Hippocampal formation (tissue), 2 donors: Measurements from ENCODE around the gene GATA2.

ENCODE experiments used
- DNase-seq, 2 donors: peaks; one replicate each; lab custom pipeline; 2025; lab: John Stamatoyannopoulos, UW

The GATA2 gene

DNA sequence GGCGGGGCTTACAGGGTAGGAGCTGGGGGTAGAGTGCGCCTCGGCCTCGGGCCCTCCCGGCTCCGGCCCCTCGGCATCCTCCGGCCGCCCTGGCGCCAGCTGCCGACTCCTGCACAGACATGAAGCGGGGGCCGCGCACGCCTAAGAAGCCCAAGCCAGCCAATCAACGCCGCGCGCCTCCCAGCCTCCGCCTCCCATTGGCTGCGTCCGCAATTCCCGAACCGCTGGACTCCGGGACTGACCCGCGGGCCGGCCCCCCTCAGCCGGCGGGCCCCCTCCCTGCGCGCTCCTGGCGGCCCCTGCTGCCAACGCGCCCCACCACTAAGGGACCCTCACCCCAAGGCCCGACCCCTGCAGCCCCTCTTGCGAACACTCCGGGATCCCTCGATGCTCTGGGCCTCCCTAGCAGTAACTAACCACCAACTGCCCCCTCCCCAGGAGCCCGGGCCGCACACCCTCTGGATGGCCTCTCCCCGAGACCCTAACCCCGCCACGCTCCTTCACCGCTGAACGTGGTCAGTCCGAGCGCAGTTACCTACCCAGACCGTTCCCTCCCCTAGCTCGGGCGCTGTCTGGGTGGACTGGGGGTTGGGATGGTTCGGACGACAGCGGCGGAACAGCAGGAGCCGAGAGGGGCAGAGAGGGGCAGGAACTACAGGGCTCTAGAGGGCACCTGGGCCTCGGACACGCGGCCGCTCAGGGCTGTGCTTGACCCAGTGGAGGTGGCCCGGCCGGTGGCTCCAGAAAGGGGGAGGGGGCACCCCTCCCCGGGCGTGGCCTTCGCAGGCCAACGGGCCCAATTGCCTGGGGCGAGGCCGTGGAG is 5.0 kb downstream of the GATA2 start:
- DNase-seq, result peak in 1 of 2 donors; percentile 28

DNA sequence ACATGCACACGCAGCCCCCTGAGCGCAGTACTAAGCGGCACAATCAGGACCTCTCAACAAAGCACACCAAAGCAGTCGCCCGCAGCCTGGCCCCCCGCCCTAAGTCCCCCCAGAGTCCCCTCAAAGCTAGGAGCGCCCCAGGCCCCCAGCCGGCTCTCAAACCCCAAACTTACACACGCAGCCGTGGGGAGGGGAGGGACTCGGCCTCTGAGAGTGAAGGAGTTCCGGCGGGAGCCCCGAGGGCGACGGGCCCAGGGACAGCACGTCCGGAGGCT is 5.5 kb downstream of the GATA2 start:
- DNase-seq, result no peak

DNA sequence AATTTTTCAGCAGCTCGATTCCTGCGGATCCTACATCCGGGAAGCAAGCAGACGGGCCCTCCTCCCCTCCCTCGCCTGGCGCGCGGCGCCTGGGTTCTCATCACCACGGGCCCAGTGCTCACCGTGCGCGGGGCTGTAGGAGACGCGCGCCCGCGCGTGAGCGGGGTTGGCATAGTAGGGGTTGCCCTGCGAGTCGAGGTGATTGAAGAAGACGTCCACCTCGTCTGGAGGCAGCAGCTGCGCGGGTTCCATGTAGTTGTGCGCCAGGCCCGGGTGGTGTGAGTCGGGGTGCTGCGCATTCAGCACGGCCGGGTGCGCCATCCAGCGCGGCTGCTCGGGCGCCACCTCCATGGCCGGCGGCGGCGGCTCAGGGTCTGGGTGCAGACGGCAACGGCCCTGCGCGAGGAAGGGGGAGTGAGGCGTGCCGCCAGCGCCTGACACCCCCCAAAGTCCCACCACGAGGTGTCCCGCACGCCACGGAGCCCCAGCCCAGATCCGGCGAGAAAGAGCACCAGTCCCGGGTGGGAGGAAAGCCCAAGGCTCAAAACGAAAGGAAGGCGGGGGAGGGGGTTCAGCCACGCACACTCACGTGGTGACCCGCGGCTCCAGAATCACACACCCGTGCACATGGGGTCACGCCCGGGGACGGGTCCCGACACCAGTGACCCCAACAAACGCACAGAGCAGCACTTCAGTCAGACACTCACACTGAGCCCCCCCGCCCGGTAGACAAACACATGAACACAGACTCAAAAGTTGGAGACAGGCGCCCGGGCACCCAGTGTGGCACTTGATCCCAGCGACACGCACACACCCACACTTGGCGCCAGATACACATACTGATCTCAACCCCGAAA is 6.1 kb downstream of the GATA2 start:
- DNase-seq, result no peak

DNA sequence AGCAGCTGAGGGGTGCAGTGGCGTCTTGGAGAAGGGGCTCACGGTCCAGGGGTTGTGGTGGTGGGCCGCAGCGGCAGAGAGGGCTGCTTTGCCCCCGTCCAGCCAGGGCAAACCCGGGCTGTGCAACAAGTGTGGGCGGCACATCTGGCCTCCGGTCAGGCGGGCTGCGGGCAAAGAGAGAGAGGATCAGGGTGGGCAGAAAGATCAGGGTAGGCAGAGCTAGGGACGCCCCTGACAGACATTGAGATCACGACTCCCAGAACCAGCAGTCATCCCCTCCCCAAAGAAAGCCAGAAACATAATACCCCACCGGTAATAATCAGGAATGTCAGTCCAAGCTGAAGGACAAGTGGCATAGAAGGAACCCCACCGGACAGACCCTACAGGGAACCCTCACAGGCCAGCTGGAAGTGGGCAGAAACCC is 6.8 kb downstream of the GATA2 start:
- DNase-seq, result no peak

DNA sequence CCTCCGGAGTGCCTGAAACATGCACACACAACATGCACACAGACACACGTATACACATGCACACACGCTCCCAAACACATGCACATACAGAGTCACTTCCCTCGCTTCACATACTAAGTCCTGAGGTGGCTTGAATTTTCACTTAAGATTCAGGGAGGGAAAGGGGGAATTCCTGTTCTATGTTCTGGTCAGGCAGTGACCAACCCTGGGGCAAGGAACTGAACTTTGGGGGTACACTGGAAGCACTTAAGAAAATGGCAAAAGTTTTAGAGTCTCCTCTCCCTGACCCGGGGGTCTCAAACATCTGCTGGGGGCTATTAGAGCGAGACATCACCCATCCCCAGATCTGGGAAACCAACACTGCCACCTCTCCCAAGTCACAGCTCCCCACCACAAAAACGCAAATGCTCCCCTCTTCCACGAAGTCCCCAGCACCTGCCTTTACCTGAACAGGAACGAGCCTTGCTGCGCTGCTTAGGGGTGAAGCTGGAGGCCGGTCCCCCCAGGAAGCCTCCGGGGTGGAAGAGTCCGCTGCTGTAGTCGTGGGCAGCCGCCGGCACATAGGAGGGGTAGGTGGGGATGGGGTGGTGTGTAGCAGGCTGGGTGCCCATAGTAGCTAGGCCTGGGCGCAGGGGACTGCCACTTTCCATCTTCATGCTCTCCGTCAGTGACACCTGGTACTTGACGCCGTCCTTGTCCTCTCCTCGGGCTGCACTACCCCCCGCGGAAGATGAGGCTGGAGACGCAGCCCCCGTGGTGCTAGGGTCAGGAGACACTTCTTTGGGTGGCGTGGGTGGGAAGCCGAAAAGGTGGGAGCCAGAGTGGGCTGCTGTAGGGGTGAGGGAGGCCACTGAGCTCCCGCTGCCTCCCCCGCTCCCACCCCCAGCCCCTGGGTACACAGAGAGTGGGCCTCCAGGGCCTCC is 7.5 kb downstream of the GATA2 start:
- DNase-seq, result no peak

DNA sequence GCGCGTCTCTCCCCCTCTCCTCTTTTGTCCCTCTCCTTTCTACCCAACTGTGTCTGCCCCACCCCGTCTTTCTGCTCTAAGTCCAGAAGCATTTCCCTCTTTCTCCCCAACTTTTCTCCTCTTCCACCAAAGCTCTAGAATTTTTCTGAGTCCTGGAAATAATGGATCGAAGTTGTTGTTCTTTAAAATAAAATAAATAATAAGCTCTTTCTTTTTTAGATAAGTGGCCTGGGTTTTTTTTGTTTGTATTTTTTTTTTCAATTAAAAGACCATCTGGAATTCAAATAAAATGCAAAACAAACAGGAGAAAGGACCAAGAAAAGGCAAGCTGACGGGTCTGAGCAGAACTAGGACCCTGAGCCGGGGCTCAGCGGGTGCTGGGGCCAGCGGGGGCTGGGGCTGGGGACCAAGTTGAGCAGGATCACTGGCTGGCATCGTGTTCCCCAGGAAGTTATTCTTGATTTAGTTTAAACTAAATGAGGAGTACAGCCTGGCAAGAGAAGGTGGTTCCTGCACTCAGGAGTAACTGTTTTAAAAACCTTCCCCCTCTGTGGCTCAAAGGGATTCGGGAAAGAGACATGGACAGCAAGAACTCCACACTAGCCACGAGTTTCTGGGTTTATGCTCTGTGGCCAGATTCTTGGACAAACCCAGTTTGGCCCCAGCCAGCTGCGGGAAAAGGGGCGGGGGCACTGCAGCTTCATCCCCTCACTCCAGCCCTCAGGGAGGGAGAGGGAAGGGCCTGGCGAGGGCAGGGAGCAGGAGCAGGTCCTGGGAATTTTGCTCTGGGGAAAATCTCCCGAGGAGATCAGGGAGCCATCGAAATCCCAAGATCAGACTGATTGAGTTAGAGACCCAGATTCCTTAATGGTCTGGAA is 8.4 kb downstream of the GATA2 start:
- no peak for DNase-seq

DNA sequence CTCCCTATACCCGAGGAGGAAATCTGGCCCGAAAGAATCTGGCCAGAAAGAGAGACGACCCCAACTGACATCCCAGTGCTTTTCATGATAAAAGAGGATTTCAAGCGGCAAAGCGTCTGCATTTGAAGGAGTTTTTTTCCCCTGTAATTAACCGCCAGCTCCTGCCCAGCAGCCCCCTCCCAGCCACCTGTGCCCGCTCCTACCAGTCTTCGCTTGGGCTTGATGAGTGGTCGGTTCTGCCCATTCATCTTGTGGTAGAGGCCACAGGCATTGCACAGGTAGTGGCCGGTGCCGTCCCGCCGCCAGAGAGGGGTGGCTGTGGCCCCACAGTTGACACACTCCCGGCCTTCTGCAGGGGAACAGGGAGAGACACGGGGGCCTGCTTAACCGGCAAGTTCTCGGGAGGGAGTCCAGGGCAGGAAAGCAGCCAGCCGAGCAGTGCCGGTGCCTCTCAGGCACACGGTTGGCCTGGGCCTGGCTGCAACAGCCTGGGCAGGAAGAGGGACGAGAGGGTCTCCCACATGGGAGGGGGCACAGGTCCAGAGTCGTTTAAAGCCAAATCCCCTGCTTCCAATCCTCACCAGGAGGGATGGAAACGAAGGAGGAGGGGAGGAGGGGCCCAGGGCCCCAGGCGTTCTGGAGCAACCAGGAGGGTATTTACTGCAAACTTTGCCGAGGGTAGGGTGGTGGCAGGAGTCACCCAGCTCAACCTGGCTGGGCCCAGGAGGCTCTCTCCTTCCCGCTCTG is 9.2 kb downstream of the GATA2 start:
- no peak for DNase-seq

DNA sequence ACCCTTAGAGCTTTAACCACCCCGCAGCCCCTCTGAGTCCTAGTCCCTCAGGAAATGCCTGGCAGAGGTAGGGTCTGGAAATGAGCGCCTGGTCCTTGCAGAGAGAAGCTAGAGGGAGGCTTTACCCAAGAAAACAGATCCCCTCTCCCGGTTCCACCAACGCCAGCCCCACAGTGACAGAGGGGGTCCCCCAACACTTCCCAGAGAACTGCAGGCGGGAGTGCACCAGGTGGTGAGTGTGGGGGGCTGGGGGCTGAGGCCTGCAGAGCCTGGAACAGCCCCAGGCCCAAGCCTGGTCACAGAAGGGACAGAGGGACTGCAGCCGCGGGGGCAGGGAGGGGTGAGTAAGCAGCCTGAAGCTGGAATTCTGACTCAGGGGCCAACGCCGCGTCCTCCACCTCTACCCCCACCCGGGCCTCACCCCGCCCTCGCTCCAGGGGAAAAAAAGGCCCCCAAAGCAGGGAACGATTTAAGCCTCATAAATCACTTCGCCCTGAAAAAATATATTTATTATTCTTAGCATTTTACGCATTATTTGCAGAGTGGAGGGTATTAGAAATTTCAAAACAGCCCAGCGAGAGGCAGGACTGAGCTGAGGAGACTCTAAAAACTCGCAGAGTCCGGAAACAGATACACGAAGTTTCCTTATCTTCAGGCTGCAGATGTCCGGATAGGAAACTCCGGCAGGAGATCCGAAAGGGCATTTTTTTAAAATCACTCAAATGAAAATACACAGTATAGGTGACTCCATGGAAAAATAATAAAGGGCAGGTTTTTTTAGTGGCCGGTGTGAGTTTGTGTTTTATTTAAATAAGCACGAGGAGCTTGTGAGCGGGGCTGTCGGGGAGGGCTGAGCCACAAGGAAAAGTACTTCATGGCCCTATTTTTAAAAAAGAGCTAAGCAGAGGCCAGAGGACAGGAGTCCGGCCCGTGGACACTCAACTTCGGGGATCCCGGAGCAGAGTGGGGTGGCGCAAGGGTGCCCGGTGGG is 10.0 kb downstream of the GATA2 start:
- no peak for DNase-seq

DNA sequence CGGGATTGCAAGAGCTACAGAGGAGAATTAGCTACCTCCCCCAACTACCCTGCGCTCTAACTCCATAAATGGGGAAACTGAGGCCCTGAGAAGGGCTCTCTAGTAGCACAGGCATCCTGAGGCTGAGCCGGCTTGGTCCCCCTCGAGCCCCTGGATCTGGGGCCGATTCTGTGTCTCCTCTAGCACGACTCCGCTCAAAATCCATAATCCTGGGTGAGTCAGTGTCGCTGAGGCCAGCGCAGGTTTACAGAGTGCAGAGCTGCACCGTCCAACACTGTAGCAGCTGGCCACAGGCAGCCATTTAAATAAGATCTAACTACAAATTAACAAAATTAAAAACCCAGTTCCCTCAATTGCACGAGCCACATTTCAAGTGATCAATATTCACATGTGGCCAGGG is 10.8 kb downstream of the GATA2 start:
- DNase-seq, result no peak

DNA sequence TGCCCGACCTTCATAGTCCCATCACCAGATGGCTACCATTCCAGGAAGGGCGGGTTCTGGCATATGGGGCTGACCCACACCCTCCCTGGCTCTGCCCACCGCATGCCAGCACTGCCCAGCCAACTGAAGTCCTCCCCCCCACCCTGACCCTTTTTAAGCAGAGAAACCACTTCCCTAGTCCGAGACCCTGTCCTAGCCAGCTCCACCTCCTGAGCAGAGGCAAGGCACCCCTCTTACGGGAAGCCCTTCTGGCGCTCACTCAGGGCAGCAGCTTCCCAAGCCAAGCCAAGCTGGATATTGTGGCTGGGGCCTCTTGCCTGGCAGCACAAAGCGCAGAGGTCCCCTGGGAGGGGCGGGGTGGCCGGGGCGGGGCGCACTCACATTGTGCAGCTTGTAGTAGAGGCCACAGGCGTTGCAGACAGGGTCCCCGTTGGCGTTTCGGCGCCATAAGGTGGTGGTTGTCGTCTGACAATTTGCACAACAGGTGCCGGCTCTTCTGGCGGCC is 11.5 kb downstream of the GATA2 start:
- no peak for DNase-seq

DNA sequence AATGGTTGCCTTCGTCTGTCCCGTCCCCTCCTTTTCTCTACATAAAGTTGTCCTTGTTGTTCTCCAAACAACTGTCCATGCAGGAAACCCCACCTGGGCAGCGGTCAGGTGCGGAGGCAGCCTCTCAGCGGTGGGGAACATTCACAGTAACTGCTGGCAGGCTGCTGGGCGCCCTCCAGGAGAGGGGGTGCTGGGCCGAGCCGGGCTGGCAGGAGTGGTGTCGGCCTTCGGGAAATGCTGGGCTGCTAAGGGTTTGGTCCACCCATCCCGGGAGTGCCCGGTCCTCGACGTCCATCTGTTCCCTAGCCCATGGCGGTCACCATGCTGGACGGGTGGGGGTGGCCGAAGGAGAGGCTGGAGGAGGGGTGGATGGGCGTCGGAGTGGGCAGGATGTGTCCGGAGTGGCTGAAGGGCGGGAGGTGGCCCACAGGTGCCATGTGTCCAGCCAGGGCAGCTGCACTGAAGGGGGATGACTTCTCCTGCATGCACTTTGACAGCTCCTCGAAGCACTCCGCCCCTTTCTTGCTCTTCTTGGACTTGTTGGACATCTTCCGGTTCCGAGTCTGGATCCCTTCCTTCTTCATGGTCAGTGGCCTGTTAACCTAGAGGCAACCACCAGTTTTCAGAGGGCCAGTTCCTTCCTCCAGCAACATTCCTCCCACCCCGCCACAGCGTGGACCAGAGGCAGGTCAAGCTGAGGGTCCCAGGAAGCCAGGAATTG is 12.1 kb downstream of the GATA2 start:
- DNase-seq, result no peak

DNA sequence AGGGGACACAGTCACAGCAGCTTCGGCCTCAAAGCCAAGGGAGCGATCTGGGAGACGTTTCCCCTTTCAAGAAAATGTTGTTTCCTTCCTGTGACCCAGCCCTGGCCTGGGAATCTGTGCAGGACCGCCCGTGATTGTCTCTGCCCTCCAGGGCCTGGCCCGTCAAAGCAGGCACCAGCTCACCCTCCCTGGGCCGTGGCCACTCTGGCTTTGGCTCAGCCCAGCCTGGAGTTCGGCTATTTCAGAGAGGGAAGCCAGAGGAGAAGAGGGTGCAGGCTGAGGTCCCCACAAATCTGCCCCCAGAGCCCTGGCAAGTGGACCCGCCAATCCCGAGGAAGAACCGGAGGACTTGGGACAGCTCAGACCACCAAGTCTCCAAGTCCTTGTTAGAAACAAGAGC is 12.7 kb downstream of the GATA2 start:
- no peak for DNase-seq

DNA sequence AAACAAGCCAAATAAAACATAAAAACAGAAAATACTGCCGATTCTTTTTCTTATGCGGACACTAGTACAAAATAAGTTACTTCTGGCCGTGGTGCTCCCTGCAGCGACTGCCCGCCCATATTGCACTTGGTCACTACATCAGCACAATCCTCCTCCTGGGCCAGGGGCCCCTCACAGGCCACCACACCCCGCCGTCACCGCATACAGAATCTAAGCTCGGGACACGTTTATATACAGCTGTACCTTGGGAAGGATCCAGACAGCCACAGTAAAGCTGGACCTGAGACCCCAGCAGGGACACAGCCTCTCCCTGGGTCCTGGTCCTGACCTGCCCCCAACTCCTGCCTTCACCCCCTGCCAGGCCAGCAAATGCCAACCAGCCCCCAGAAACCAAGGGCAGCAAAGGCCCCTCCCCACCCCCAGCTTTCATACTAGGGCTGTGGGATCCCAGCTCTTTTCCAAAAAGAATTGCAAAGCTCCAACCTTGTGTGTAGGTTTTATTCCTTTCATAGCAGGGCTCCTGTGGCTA is 13.4 kb downstream of the GATA2 start:
- no peak for DNase-seq

DNA sequence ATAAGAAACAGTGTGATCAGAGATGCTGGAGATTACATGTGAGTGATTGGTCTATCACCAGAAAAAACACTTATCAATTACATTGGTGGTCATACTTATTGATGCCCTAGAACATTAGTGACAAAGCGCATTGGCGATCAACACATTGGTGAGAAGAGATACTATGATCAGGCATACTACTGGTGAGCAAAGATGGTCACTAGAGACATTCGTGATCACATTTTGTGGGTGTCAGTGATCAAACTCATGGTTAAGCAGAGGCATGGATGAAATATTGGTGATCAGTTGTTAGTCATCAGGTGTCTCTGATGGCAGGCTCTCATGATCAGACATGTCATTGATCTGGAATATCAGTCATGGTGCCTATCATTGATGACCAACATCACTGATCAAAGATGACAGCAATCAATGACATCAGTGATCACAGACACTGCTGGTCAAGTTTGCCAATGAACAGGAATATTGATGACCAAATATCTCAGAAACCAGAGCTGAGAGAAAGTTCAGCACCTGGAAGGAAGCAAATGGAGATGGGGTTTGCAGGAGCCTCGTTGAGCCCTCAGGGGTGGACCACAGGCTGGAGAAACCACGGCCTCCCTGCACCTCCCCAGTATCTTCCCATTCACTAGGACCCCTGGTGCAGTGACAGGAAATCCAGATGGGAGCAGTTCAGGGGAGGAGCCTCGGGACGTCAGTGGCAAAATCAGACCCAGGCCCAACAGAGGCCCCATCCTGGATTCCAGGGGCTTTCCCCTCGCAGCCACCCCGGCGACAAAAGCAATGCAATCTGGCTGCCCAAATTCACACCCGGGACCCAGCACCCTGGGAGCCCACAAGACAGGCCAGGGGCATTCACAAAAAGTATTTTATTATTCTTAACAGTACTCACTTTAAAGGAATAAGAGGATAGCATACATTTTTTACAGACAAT is 14.2 kb downstream of the GATA2 start:
- DNase-seq, result no peak

DNA sequence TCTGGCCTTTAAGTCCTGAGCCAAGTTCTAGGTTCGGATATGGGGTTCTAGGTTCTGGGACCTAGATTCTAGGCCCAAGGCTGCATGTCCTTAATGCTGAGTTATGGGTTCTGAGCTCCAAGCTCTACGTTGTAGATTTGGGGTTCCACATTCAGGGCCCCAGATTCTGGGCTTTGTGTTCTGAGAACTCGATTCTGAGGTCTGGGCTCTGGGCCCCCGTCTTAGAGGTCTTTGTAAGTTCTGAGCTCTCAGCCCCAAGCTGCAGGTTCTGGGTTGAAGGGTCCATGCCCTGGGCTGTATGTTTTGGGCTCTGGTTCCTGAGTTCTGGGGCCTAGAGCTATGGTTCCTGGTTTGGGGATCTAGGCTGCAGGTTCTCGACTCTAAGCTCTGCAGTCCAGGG is 16.3 kb downstream of the GATA2 start:
- no peak for DNase-seq

DNA sequence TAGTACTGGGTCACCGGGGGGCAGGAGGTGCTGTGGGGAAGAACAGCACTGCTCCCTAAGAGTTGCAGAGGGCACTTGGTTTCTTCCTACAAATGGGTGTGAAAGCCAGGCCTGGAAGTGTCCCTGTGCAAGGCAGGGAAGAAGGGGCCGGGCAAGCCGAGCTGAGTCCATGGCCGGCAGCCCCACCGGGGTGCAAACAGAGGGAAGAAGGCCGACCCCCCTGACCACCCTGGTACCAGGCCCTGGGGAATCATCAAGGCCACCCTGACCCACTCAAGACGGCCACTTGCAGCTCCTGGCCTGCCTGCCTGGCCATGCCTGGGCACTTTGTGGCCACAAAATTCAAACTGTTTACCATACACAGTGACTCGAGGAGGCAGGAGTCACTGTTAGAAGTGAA is 17.6 kb downstream of the GATA2 start:
- no peak for DNase-seq

DNA sequence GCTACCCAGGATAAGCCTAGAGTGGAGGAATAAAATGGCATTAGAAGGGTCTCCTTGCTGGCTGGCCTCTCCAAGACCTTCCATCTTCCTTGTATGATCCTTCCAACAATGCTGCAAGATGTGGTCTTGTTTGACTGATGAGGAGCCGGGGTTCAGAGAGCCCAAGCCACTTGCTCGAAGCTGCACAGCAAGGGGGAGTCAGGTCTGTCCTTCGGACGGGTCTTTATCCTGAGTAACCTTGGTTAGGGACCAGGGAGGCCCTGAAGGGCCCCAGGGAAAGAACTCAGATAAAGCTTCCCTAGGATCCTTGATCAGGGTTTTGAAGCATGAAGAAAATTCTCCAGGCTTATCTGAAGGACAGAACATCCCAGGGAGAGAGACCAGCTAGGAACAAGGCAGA is 19.3 kb downstream of the GATA2 start:
- DNase-seq, result no peak
